ENCODE measurements around the gene MLEC. TPM values are rescaled to one million over a fixed set of nuclear protein-coding genes. Genes with fewer than 3 reads are reported as not detected.

The MLEC gene
- total RNA-seq, 4 donors from 2014 or later: 46.5 to 89.4 (median 60.1) TPM

GRCh38 chr12:120687578-120688289 is 785 bp downstream of the MLEC start:
- TF ChIP-seq CTCF (IDR thresholded peaks at IDR 0.05 in 4 of 5, conservative IDR thresholded peaks at IDR 0.05 in 1 of 5): no peak
- TF ChIP-seq POLR2A (IDR thresholded peaks at IDR 0.05): no peak
- no peak for DNase-seq
- intact Hi-C loops (cut with DNase I; ENCODE audit: low total_unique reads): loop anchor here (2.0 to 5.0 kb wide), 5 partner anchors 23 to 217 kb away; partner anchors contain the start of genes ACADS, SPPL3 and UNC119B

GRCh38 chr12:120688527-120689071 is 1.6 kb downstream of the MLEC start:
- ATAC-seq (no peak), DNase-seq (no peak)
- in situ Hi-C loops (cut with MboI; ENCODE audit: low sequenced_read_pairs in 4 of 4): no loop called here
- no peaks in the 10 kb centered on the region for H3K36me3 ChIP-seq
- peak overlapping the region; percentile 61 to 90 (median 76) for H3K4me3 ChIP-seq
- intact Hi-C loops (cut with DNase I; ENCODE audit: low total_unique reads): loop anchor here (5.0 kb wide), 1 partner anchor 74 kb away; no protein-coding TSS in a partner anchor
- no peaks in the 10 kb centered on the region for H3K27me3 ChIP-seq
- H3K9me3 ChIP-seq: no peaks in the 10 kb centered on the region
- TF ChIP-seq POLR2A (IDR thresholded peaks at IDR 0.05) (no peak), CTCF (IDR thresholded peaks at IDR 0.05 in 4 of 5, conservative IDR thresholded peaks at IDR 0.05 in 1 of 5) (no peak)
- peak overlapping the region; percentile 86 to 93 (median 90) for H3K27ac ChIP-seq
- H3K4me1 ChIP-seq: peaks cover 53 to 61% of the 10 kb centered on the region in 2 donors

More at GRCh38 chr12:120687578-120688289, 785 bp downstream of the MLEC start:
- Histone ChIP-seq H3K9me3 (no peaks in the 10 kb centered on the region), H3K27ac (peak overlapping the region; percentile 86 to 93 (median 90)), H3K4me1 (peaks cover 45 to 55% of the 10 kb centered on the region in 2 donors), H3K27me3 (no peaks in the 10 kb centered on the region), H3K36me3 (no peaks in the 10 kb centered on the region), H3K4me3 (peak overlapping the region; percentile 61 to 90 (median 76))
- in situ Hi-C loops (cut with MboI; ENCODE audit: low sequenced_read_pairs in 4 of 4): no loop called here
- ATAC-seq: no peak

- ATAC-seq: no peak
- DNase-seq: no peak
- in situ Hi-C loops (cut with MboI; ENCODE audit: low sequenced_read_pairs in 4 of 4): no loop called here
- H3K4me1 ChIP-seq: peaks cover 58 to 61% of the 10 kb centered on the region in 2 donors
- H3K4me3 ChIP-seq: peak overlapping the region; percentile 61 to 90 (median 76)
- no peaks in the 10 kb centered on the region for H3K27me3 ChIP-seq
- intact Hi-C loops (cut with DNase I; ENCODE audit: low total_unique reads): loop anchor here (5.0 kb wide), 1 partner anchor 73 kb away; no protein-coding TSS in a partner anchor
- peaks cover 0 to 9% of the 10 kb centered on the region in 2 donors for H3K36me3 ChIP-seq
- TF ChIP-seq CTCF (IDR thresholded peaks at IDR 0.05 in 4 of 5, conservative IDR thresholded peaks at IDR 0.05 in 1 of 5): no peak
- no peak for TF ChIP-seq POLR2A (IDR thresholded peaks at IDR 0.05)
- no peaks in the 10 kb centered on the region for H3K9me3 ChIP-seq
- peak overlapping the region; percentile 86 to 93 (median 90) for H3K27ac ChIP-seq
Measured at GRCh38 chr12:120689397-120690082, 2.6 kb downstream of the MLEC start.

- Histone ChIP-seq H3K4me1 (peaks cover 61 to 62% of the 10 kb centered on the region in 2 donors), H3K27ac (peak overlapping the region; percentile 86 to 93 (median 90)), H3K4me3 (no peak overlapping the region), H3K9me3 (no peaks in the 10 kb centered on the region), H3K27me3 (no peaks in the 10 kb centered on the region), H3K36me3 (peaks cover 0 to 14% of the 10 kb centered on the region in 2 donors)
- no peak for DNase-seq
- in situ Hi-C loops (cut with MboI; ENCODE audit: low sequenced_read_pairs in 4 of 4): no loop called here
- TF ChIP-seq POLR2A (IDR thresholded peaks at IDR 0.05) (no peak), CTCF (IDR thresholded peaks at IDR 0.05 in 4 of 5, conservative IDR thresholded peaks at IDR 0.05 in 1 of 5) (no peak)
- no peak for ATAC-seq
- intact Hi-C loops (cut with DNase I; ENCODE audit: low total_unique reads): no loop called here
Measured at GRCh38 chr12:120690083-120690450, 3.1 kb downstream of the MLEC start.
